Activated naive CD8-positive, alpha-beta T cell treated with anti-CD3 and anti-CD28 coated beads, Interleukin-2, amount 50 U/mL, for 24 hours (primary cell): ENCODE measurements around the gene NRM.
"Not testable (repeated sequence)": the region's sequence is repeated elsewhere in the genome, so short reads cannot be mapped to it uniquely, and the experiment has no call there.

ENCODE experiments used
- ATAC-seq: fragments of 150-1000 bp; cut with Tn5 transposase; one replicate; pipeline ENCODE4 v1.10.0; 2021
- DNase-seq: peaks from one replicate; pipeline ENCODE4 v3.0.0; 2021
- H3K27ac Mint-ChIP-seq: one replicate; pipeline ENCODE4 v1.8.0; 2021; ENCODE audit warnings: mild to moderate bottlenecking, mixed read lengths
- H3K27me3 Mint-ChIP-seq: one replicate; pipeline ENCODE4 v1.8.0; 2021; ENCODE audit warnings: mixed read lengths
- H3K36me3 Mint-ChIP-seq: one replicate; pipeline ENCODE4 v1.8.0; 2021; ENCODE audit warnings: low read depth, mixed read lengths
- H3K4me1 Mint-ChIP-seq: one replicate; pipeline ENCODE4 v1.8.0; 2021; ENCODE audit warnings: mixed read lengths
- H3K4me3 Mint-ChIP-seq: one replicate; pipeline ENCODE4 v1.8.0; 2021; ENCODE audit warnings: mild to moderate bottlenecking, moderate library complexity, mixed read lengths
- H3K9me3 Mint-ChIP-seq: one replicate; pipeline ENCODE4 v1.8.0; 2021; ENCODE audit warnings: mixed read lengths

The NRM gene

DNA sequence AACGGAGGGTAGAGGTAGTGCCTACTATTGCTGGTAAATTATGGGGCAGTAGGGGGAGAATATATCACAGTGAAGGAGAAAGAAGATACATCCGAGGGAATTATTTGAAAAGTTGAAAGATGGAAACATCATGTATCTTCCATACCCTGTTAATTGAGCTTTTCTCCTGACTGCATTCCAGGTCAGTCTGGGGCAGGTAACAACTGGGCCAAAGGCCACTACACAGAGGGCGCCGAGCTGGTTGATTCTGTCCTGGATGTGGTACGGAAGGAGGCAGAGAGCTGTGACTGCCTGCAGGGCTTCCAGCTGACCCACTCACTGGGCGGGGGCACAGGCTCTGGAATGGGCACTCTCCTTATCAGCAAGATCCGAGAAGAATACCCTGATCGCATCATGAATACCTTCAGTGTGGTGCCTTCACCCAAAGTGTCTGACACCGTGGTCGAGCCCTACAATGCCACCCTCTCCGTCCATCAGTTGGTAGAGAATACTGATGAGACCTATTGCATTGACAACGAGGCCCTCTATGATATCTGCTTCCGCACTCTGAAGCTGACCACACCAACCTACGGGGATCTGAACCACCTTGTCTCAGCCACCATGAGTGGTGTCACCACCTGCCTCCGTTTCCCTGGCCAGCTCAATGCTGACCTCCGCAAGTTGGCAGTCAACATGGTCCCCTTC is 32.5 kb upstream of the NRM start:
- H3K27me3 Mint-ChIP-seq, ATAC-seq, DNase-seq, H3K9me3 Mint-ChIP-seq: not testable (repeated sequence)
- H3K27ac Mint-ChIP-seq = peak overlapping the region; percentile 98
- peak overlapping the region; percentile 96 for H3K4me3 Mint-ChIP-seq
- peaks cover 55% of the 10 kb centered on the region for H3K36me3 Mint-ChIP-seq
- H3K4me1 Mint-ChIP-seq = peaks cover 50% of the 10 kb centered on the region

DNA sequence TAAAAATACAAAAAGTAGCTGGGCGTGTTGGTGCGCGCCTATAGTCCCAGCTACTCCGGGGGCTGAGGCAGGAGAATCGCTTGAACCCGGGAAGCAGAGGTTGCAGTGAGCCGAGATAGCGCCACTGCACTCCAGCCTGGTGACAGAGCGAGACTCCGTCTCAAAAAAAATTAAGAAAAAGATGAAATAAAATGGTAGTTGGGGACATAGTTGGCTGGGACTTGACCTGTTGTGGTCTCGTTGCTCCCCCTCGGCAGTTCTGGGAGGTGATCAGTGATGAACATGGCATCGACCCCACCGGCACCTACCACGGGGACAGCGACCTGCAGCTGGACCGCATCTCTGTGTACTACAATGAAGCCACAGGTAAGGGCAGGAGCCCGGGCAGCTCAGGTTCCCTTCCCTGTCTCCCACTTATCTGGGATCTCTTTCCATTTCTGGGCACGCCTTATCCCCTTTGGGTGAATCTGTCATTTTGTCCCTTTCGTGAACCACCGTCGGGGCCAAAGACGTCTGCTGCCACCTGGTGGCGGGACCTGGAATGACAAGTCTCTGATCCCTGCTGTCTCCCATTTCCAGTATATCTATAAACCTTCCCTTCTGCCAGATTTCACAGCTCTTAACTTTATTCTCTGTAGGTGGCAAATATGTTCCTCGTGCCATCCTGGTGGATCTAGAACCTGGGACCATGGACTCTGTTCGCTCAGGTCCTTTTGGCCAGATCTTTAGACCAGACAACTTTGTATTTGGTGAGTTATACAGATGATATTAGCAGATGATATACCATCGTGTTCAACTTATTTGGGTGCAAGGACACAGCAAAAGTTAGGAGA is 31.7 kb upstream of the NRM start:
- DNase-seq = peak; percentile 88
- Mint-ChIP-seq H3K36me3 (peaks cover 55% of the 10 kb centered on the region), H3K4me3 (peak overlapping the region; percentile 96), H3K9me3 (no peaks in the 10 kb centered on the region), H3K27ac (peak overlapping the region; percentile 98), H3K4me1 (peaks cover 55% of the 10 kb centered on the region), H3K27me3 (no peaks in the 10 kb centered on the region)
- no peak for ATAC-seq

DNA sequence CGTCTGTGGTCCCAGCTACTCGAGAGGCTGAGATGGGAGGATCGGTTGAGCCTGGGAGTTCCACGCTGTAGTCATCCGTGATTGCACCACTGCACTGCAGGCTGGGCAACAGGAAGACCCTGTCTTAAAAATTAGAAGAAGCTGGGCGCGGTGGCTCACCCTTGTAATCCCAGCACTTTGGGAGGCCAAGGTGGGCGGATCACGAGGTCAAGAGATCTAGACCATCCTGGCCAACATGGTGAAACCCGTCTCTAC is 31.2 kb upstream of the NRM start:
- not testable (repeated sequence) for H3K27me3 Mint-ChIP-seq, H3K9me3 Mint-ChIP-seq, ATAC-seq
- peaks cover 59% of the 10 kb centered on the region for H3K4me1 Mint-ChIP-seq
- H3K36me3 Mint-ChIP-seq = peaks cover 57% of the 10 kb centered on the region
- peak overlapping the region; percentile 96 for H3K4me3 Mint-ChIP-seq
- H3K27ac Mint-ChIP-seq = peak overlapping the region; percentile 98
- peak; percentile 26 for DNase-seq

DNA sequence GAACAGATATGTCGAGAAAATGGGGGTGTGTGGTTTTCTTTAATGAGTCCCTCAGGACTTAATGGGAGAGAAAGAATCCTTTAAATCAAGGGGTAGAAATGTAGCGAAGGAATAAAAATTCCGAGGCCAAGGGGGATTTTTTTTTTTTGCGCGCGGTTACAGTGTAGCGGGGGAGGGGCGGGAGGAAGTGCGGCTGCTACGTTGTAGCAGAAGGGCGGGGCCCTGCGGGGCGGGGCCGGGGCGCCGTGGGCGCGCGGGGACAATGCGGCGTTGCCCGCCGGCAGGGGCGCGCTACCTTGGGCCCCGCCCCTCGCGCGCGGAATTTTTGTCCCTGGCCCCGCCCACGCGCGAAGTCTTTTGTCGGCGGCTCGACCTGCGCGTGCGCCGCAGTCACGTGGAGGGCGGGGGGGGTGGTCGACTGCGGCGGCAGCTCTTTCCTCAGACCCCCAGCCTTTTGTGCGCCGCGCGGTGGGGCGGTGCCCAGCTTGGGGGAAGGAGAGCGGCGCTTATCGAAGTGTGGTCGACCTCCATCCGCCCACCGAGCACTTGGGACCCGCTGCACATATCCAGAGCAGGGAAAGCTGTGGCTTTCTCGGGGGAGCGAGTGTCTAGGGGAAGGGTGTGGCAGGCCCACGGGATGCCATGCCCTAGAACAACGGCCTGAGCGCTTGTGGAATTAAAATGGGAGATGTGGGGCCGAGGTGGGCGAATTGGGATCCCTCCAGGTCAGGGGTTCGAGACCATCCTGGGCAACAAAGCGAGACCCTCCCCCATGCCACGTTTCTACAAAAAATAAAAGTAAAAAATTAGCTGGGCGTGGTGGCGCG is 30.6 kb upstream of the NRM start:
- Mint-ChIP-seq H3K9me3 (no peaks in the 10 kb centered on the region), H3K36me3 (peaks cover 60% of the 10 kb centered on the region), H3K27me3 (no peaks in the 10 kb centered on the region), H3K27ac (peak overlapping the region; percentile 98), H3K4me3 (peak overlapping the region; percentile 96), H3K4me1 (peaks cover 63% of the 10 kb centered on the region)
- DNase-seq (peak; percentile 98), ATAC-seq (peak; percentile 13)

DNA sequence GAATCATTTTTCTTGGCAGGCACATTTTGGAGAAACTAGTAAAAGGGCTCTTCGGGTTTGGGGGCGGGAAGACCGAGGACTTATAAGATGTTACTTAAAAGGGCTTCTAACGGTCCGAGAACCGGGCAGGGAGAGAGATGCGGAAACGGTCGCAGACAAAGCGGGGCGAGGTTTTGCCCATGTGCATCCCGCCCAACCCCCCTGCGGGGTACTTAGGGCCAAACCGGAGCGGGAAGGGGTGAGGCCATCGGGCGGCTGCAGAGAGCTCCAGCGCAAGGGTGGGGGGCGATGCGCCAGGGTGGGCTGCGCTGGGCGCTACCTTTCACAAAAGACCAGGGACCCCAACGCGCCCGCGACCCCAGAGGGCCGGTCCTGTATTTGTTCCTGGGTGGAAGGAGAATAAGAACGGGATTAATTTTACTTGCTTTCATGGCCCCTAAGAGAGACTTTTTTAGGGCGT is 30.0 kb upstream of the NRM start:
- Mint-ChIP-seq H3K27ac (peak overlapping the region; percentile 98), H3K4me3 (peak overlapping the region; percentile 96), H3K36me3 (peaks cover 58% of the 10 kb centered on the region), H3K27me3 (no peaks in the 10 kb centered on the region), H3K9me3 (no peaks in the 10 kb centered on the region), H3K4me1 (peaks cover 69% of the 10 kb centered on the region)
- no peak for ATAC-seq
- DNase-seq = peak; percentile 71

DNA sequence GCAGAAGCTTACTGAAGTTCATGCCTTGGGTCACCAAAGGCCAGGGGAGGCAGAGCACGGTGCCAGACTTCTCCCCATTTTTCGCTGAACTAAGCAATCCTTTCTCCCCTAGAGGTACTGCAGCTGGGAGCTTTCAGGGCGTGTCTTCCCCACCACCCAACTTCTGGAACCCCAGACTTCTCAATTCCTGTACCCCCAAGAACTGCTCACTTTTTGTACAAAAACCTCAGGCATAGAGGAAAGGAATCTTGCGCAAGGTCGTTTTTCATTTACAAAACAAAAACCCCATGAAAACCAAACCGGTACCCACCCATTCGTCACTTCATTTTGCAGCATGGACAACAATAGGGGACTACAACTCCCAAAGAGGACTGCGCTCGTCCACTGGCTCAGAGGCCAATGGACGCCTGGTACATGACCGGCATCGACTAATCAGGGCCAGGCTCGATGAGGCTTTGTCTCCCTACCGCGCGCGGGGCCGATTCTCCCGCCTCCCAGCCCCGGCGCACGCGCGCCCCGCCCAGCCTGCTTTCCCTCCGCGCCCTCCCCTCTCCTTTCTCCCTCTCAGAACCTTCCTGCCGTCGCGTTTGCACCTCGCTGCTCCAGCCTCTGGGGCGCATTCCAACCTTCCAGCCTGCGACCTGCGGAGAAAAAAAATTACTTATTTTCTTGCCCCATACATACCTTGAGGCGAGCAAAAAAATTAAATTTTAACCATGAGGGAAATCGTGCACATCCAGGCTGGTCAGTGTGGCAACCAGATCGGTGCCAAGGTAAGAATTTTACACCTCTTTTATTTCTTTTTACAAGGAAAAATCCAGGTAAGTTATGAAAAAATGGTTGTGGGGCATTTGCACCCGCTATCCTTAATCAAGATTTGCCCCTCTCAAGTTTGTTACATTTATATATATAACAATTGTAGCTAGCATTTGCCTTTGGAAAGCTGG is 29.3 kb upstream of the NRM start, which contains the start of gene TUBB:
Gene TUBB (plus strand): TSS at position 562 of the 947 bp plus-strand sequence. CDS start 155 bp downstream, at position 717.
- Mint-ChIP-seq H3K4me3 (peak within 1 kb of the TSS; percentile 96), H3K27ac (peak within 1 kb of the TSS; percentile 98), H3K9me3 (no peaks in the 10 kb centered on the region), H3K27me3 (no peaks in the 10 kb centered on the region), H3K36me3 (peaks cover 54% of the 10 kb centered on the region), H3K4me1 (peaks cover 71% of the 10 kb centered on the region)
- DNase-seq = peak; percentile 97
- ATAC-seq = peak; percentile 70

DNA sequence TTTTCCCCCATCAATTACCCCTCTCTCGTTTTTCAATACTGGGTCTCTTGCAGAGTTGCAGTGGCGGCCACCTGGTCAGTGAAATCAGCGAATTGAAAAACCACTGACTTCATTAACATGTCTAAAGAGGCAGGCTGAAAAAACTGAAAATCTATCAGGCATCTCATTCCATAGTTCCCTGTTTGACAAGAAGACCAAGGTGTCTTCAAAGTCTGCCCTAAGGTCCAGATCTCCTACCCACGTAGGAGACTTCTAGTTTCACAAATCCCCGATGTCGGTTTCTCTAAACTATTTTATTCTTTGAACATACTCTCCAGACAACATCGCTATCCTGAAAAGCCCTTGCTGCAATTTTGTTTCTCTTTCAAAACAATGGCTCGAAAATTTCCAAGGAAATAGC is 28.6 kb upstream of the NRM start:
- Mint-ChIP-seq H3K9me3 (no peaks in the 10 kb centered on the region), H3K27ac (peak overlapping the region; percentile 98), H3K27me3 (no peaks in the 10 kb centered on the region), H3K4me1 (peaks cover 68% of the 10 kb centered on the region), H3K36me3 (peaks cover 55% of the 10 kb centered on the region), H3K4me3 (peak overlapping the region; percentile 96)
- DNase-seq = no peak
- ATAC-seq = no peak

DNA sequence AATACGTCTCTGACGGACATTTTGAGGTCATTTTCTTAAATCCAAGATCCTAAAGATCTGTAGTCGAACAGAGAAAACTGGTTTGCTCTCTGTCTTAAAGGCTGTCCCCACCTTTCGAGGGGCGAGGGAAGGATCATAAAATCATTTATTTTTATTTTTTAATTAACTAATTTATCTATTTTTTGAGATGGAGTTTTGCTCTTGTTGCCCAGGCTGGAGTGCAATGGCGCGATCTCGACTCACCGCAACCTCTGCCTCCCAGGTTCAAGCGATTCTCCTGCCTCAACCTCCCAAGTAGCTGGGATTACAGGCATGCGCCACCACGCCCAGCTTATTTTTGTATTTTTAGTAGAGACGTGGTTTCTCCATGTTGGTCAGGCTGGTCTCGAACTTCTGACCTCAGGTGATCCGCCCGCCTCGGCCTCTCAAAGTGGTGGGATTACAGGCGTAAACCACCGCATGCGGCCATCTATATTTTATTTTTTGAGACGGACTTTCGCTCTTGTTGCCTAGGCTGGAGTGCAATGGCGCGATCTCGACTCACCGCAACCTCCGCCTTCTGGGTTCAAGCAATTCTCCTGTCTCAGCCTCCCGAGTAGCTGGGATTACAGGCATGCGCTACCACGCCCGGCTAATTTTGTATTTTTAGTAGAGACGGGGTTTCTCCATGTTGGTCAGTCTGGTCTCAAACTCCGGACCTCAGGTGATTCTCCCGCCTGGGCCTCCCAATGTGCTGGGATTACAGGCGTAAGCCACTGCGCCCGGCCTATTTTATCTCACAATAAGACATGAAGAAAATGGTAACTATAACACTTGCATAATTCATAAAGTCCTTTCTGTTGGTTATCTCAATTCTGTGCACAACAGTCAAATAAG is 27.3 kb upstream of the NRM start:
- not testable (repeated sequence) for H3K9me3 Mint-ChIP-seq, H3K27me3 Mint-ChIP-seq
- peaks cover 50% of the 10 kb centered on the region for H3K36me3 Mint-ChIP-seq

DNA sequence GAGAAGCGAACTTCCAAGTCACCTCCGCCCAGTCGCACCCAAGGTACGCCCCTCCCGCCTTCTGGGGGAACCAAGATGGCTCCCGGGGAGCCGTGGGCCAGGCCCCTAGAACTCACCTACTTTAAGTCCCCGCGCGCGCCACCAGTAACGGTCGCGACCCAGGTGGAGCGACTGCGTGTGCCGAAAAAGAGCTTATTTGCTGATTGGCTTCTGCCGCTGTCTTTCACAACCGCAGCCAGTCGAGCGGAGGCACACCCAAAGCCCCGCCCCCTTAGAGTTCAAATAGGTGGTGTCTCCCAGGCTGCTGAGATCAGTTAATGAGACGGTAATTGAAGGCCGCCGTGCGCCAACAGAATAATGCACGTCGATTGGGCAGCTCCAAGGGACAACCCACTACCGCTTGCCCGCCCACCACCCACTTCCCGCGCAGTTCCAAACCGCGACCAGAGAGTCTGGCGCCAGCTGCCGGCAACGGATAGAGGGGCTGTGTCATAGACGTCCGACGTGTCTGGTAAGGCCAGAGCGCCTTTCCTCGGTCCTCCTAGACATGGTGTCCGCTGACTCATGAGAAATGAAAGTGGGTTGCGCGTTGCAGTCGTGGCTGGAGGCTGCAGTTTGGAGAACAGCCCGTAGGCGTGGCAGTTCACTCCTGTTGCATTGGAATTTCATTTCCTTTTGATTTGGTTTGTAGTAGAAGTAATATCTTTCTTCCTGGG is 26.5 kb upstream of the NRM start, which contains the start of gene MDC1:
Gene MDC1 (minus strand): TSS at position 153 of the 716 bp plus-strand sequence. CDS start 2,106 bp downstream, outside the sequence.
- DNase-seq (peak; percentile 98), ATAC-seq (peak; percentile 80)
- Mint-ChIP-seq H3K4me1 (peaks cover 54% of the 10 kb centered on the region), H3K4me3 (peak within 1 kb of the TSS; percentile 96), H3K9me3 (no peaks in the 10 kb centered on the region), H3K27ac (peak within 1 kb of the TSS; percentile 97), H3K27me3 (no peaks in the 10 kb centered on the region), H3K36me3 (peaks cover 50% of the 10 kb centered on the region)

More for the DNA sequence above, 27.3 kb upstream of the NRM start:
- not testable (repeated sequence) for ATAC-seq, DNase-seq
- Mint-ChIP-seq H3K4me3 (peak overlapping the region; percentile 96), H3K4me1 (peaks cover 56% of the 10 kb centered on the region), H3K27ac (peak overlapping the region; percentile 97)

DNA sequence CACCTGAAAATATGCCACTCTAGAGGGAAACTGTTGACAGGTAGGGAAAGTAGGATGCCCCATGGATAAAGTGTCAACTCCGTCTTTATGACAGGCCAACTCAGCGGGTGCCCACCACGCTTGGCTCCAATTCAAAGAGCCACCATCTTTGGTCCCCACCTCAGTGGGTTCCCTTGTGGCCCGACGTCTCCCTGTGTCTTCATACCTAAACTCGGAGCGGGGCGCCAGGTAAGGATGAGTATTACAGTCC is 26.0 kb upstream of the NRM start:
- H3K36me3 Mint-ChIP-seq = peaks cover 50% of the 10 kb centered on the region
- H3K4me1 Mint-ChIP-seq = peaks cover 54% of the 10 kb centered on the region
- H3K4me3 Mint-ChIP-seq = peak overlapping the region; percentile 94
- H3K27ac Mint-ChIP-seq = peak overlapping the region; percentile 97
- DNase-seq (no peak), ATAC-seq (no peak)
- no peaks in the 10 kb centered on the region for H3K9me3 Mint-ChIP-seq
- no peaks in the 10 kb centered on the region for H3K27me3 Mint-ChIP-seq

DNA sequence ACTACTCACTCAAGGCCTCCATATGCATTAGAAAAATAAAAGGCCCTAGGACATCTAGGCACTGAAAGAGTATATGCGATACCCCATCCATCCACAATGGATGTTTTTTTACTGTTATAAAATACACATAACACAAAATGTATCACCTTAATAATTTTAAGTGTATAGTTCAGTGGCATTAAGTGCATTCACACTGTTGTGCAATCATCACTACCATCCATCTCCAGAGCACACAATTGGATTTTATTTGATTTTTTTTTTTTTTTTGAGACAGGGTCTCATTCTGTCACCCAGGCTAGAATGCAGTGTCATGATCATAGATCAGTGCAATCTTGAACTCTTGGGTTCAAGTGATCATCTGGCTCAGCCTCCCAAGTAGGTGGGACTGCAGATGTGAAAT is 23.5 kb upstream of the NRM start:
- Mint-ChIP-seq H3K4me3 (no peak overlapping the region), H3K36me3 (peaks cover 48% of the 10 kb centered on the region), H3K4me1 (peaks cover 50% of the 10 kb centered on the region), H3K27me3 (no peaks in the 10 kb centered on the region), H3K9me3 (no peaks in the 10 kb centered on the region), H3K27ac (no peak overlapping the region)
- ATAC-seq (no peak), DNase-seq (no peak)

DNA sequence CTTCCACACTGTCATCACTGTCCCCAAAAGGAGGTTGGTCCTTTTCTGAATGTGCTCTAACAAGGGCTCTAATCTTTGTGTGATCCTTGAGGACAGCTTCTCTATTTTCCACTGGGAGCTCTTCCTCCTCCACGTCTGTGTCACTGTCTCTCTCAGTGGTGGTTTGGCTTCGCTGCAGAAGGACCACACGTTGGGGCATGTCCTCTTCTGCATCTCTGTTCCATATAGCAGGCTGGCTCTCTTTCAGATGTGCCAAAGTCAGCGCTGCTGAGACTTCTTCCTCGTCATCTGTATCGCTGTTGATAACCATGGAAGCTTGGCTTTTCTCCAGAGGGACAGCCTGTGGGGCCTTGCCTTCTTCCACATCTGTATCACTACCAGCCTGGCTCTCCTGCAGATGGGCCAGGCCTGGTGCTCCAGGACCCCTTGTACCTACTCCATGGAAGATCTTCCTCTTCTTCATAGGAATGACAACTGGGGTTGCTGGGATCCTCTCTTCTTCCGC is 21.7 kb upstream of the NRM start:
- ATAC-seq = no peak
- peaks cover 56% of the 10 kb centered on the region for H3K36me3 Mint-ChIP-seq
- H3K27ac Mint-ChIP-seq = no peak overlapping the region
- H3K9me3 Mint-ChIP-seq = no peaks in the 10 kb centered on the region
- peaks cover 35% of the 10 kb centered on the region for H3K4me1 Mint-ChIP-seq
- no peaks in the 10 kb centered on the region for H3K27me3 Mint-ChIP-seq
- no peak overlapping the region for H3K4me3 Mint-ChIP-seq
- no peak for DNase-seq
